Fibroblast of skin of right biceps (primary cell): Measurements from ENCODE around the gene RNF4.
"Not testable (repeated sequence)": the region's sequence is repeated elsewhere in the genome, so short reads cannot be mapped to it uniquely, and the experiment has no call there.

Experiments used
- DNase-seq: peaks from one replicate; pipeline ENCODE4 v3.0.0-alpha.2; 2013

RNF4 gene

GRCh38 chr4:2468456-2469191, at the start of gene RNF4:
Gene RNF4 (plus strand): TSS chr4:2469106. CDS start chr4:2490494, 21,388 bp downstream.
- DNase-seq, result peak; percentile 97

- DNase-seq, result no peak
These were observed 49.1 kb upstream of the RNF4 start for GRCh38 chr4:2419814-2420213.

GRCh38 chr4:2421928-2422327, 47.0 kb upstream of the RNF4 start:
- DNase-seq, result no peak

GRCh38 chr4:2423066-2423465, 45.8 kb upstream of the RNF4 start:
- DNase-seq, result no peak

GRCh38 chr4:2423695-2424094, 45.2 kb upstream of the RNF4 start:
- no peak for DNase-seq

- DNase-seq, result no peak
These were observed 44.3 kb upstream of the RNF4 start for GRCh38 chr4:2424581-2424980.

- DNase-seq, result no peak
These were observed 43.4 kb upstream of the RNF4 start for GRCh38 chr4:2425386-2426068.

- no peak for DNase-seq
These were observed 42.9 kb upstream of the RNF4 start for GRCh38 chr4:2426069-2426397.

GRCh38 chr4:2426711-2427275, 42.1 kb upstream of the RNF4 start:
- DNase-seq, result no peak

- DNase-seq, result no peak
These were observed 41.2 kb upstream of the RNF4 start for GRCh38 chr4:2427383-2428334.

GRCh38 chr4:2428496-2429213, 40.3 kb upstream of the RNF4 start:
- DNase-seq, result no peak

- DNase-seq, result not testable (repeated sequence)
These were observed 38.8 kb upstream of the RNF4 start for GRCh38 chr4:2429945-2430757.

- DNase-seq, result no peak
These were observed 36.9 kb upstream of the RNF4 start for GRCh38 chr4:2432004-2432403.

- peak; percentile 43 for DNase-seq
These were observed 35.8 kb upstream of the RNF4 start for GRCh38 chr4:2432991-2433530.

GRCh38 chr4:2433609-2434350, 35.1 kb upstream of the RNF4 start:
- DNase-seq, result no peak

GRCh38 chr4:2434420-2434819, 34.5 kb upstream of the RNF4 start:
- no peak for DNase-seq

- DNase-seq, result peak; percentile 16
These were observed 32.6 kb upstream of the RNF4 start for GRCh38 chr4:2436301-2436700.

- no peak for DNase-seq
These were observed 32.0 kb upstream of the RNF4 start for GRCh38 chr4:2436761-2437474.

- no peak for DNase-seq
These were observed 31.3 kb upstream of the RNF4 start for GRCh38 chr4:2437475-2438215.
